WTC11 (cell line): ENCODE results near the gene CHST11. TPM values are rescaled to one million over a fixed set of nuclear protein-coding genes. Genes with fewer than 3 reads are reported as not detected.

Experiments
- ATAC-seq: fragments of 200-7000 bp; cut with Tn5 transposase; 2 replicates; pipeline ENCODE4 v1.10.0; 2021; ENCODE audit warnings: mild to moderate bottlenecking, moderate library complexity
- CTCF ChIA-PET: fragments of 300-600 bp; sonication (Branson Sonifier 250); formaldehyde crosslinking; loops from one replicate; lab custom pipeline; 2021; ENCODE audit warnings: antibody characterized with exemption; lab: Charles Lee
- POLR2A ChIA-PET: fragments of 350-600 bp; sonication (Branson Sonifier 250); formaldehyde crosslinking; loops from one replicate; lab custom pipeline; 2021; ENCODE audit warnings: antibody characterized with exemption; lab: Charles Lee
- DNase-seq: peaks from one replicate; pipeline ENCODE4 v3.0.0; 2021; ENCODE audit warnings: low spot score
- H3K27ac Mint-ChIP-seq: 2 replicates; pipeline ENCODE4 v1.8.0; 2021; ENCODE audit warnings: mixed read lengths
- H3K27me3 Mint-ChIP-seq: 2 replicates; pipeline ENCODE4 v1.8.0; 2021; ENCODE audit warnings: low read depth, mild to moderate bottlenecking, moderate library complexity, mixed read lengths
- H3K36me3 Mint-ChIP-seq: 2 replicates; pipeline ENCODE4 v1.8.0; 2021; ENCODE audit warnings: mixed read lengths
- H3K4me1 Mint-ChIP-seq: 2 replicates; pipeline ENCODE4 v1.8.0; 2022; ENCODE audit warnings: mixed read lengths
- H3K4me3 Mint-ChIP-seq: 2 replicates; pipeline ENCODE4 v1.8.0; 2021; ENCODE audit warnings: mild to moderate bottlenecking, moderate library complexity, mixed read lengths
- H3K9me3 Mint-ChIP-seq: 2 replicates; pipeline ENCODE4 v1.8.0; 2021; ENCODE audit warnings: mixed read lengths
- AR ChIP-seq: fragments of 250-450 bp; sonication (Bioruptor Pico); IDR thresholded peaks from 2 replicates; pipeline ENCODE4 v1.9.0; 2021; ENCODE audit warnings: mild to moderate bottlenecking
- CREM ChIP-seq: sonication (generic); formaldehyde crosslinking; IDR thresholded peaks from 2 replicates; pipeline ENCODE4 v1.8.1; 2022; ENCODE audit warnings: mild to moderate bottlenecking, missing genetic modification reagents, moderate library complexity
- CTCF ChIP-seq: fragments of 200-600 bp; IDR thresholded peaks from 2 replicates; pipeline ENCODE4 v1.8.0; 2022; ENCODE audit warnings: antibody characterized with exemption
- ELF4 ChIP-seq: sonication (generic); formaldehyde crosslinking; IDR thresholded peaks from 2 replicates; pipeline ENCODE4 v1.8.1; 2022; ENCODE audit warnings: low read depth, mild to moderate bottlenecking, moderate library complexity, missing genetic modification reagents
- GABPB1 ChIP-seq: sonication (generic); formaldehyde crosslinking; IDR thresholded peaks from 2 replicates; pipeline ENCODE4 v1.8.1; 2023; ENCODE audit warnings: mild to moderate bottlenecking, missing genetic modification reagents
- MXD4 ChIP-seq: fragments of 250-450 bp; sonication (Bioruptor Pico); IDR thresholded peaks from 2 replicates; pipeline ENCODE4 v1.8.0; 2021; ENCODE audit warnings: mild to moderate bottlenecking, moderate library complexity, borderline replicate concordance
- PRDM15 ChIP-seq: sonication (generic); formaldehyde crosslinking; IDR thresholded peaks from 2 replicates; pipeline ENCODE4 v1.8.0; 2022; ENCODE audit warnings: missing genetic modification reagents
- PRRX2 ChIP-seq: fragments of 250-450 bp; sonication (Bioruptor Pico); IDR thresholded peaks from 2 replicates; pipeline ENCODE4 v1.8.0; 2021; ENCODE audit warnings: mild to moderate bottlenecking
- SMAD3 ChIP-seq: sonication (generic); formaldehyde crosslinking; IDR thresholded peaks from 2 replicates; pipeline ENCODE4 v1.8.0; 2022; ENCODE audit warnings: missing genetic modification reagents, mild to moderate bottlenecking, borderline replicate concordance
- ZNF121 ChIP-seq: sonication (generic); formaldehyde crosslinking; IDR thresholded peaks from 2 replicates; pipeline ENCODE4 v1.8.0; 2023; ENCODE audit warnings: missing genetic modification reagents
- ZNF396 ChIP-seq: fragments of 250-450 bp; sonication (Bioruptor Pico); IDR thresholded peaks from 2 replicates; pipeline ENCODE4 v1.8.0; 2021; ENCODE audit warnings: mild to moderate bottlenecking, moderate library complexity, borderline replicate concordance
- ZSCAN18 ChIP-seq: fragments of 250-450 bp; sonication (Bioruptor Pico); IDR thresholded peaks from 2 replicates; pipeline ENCODE4 v2.1.2; 2022; ENCODE audit warnings: mild to moderate bottlenecking, moderate library complexity
- total RNA-seq: library from RNA; stranded (reverse); gene quantifications from 3 replicates; pipeline ENCODE4 v1.2.3, GENCODE V29; 2021

The CHST11 gene
- total RNA-seq, 1 experiment from 2014 or later, result 24.2 TPM

- no peak overlapping the region for H3K4me3 Mint-ChIP-seq
Measured at GRCh38 chr12:104737113-104737512, 280.4 kb downstream of the CHST11 start.

More at GRCh38 chr12:104737113-104737512, 280.4 kb downstream of the CHST11 start:
- CTCF ChIA-PET, result no interaction called here
- Mint-ChIP-seq H3K36me3 (no peaks in the 10 kb centered on the region), H3K9me3 (no peaks in the 10 kb centered on the region), H3K27me3 (no peaks in the 10 kb centered on the region), H3K4me1 (peaks cover 45% of the 10 kb centered on the region), H3K27ac (no peak overlapping the region)
- ATAC-seq (no peak), DNase-seq (no peak)
- POLR2A ChIA-PET, result no interaction called here
- no peak for TF ChIP-seq ZSCAN18 (CRISPR knock-in tag)
- TF ChIP-seq ELF4, result no peak
- no peak for TF ChIP-seq AR (CRISPR knock-in tag)
- TF ChIP-seq GABPB1 (CRISPR knock-in tag), result no peak
- TF ChIP-seq PRRX2, result no peak
- no peak for TF ChIP-seq ZNF396 (CRISPR knock-in tag)
- no peak for TF ChIP-seq ZNF121 (CRISPR knock-in tag)
- TF ChIP-seq CREM (CRISPR knock-in tag), result no peak
- no peak for TF ChIP-seq SMAD3
- TF ChIP-seq MXD4 (CRISPR knock-in tag), result no peak
- TF ChIP-seq CTCF, result no peak
- TF ChIP-seq PRDM15 (CRISPR knock-in tag), result no peak
